ENCODE results near the gene FAM13A.

GRCh38 chr4:88745581-88746163 is 311.3 kb downstream of the FAM13A start:
- TF ChIP-seq CTCF (IDR thresholded peaks at IDR 0.05) (no peak), ZFX (IDR thresholded peaks at IDR 0.05; ENCODE audit: borderline replicate concordance) (no peak)
